ENCODE results near the gene WDR91. TPM values are rescaled to one million over a fixed set of nuclear protein-coding genes. Genes with fewer than 3 reads are reported as not detected.
A peak's percentile ranks its signal among the peaks of the same experiment; 100 is the strongest.

The WDR91 gene
- total RNA-seq, 2 experiments from 2014 or later, result 9.3 to 25.9 TPM

DNA sequence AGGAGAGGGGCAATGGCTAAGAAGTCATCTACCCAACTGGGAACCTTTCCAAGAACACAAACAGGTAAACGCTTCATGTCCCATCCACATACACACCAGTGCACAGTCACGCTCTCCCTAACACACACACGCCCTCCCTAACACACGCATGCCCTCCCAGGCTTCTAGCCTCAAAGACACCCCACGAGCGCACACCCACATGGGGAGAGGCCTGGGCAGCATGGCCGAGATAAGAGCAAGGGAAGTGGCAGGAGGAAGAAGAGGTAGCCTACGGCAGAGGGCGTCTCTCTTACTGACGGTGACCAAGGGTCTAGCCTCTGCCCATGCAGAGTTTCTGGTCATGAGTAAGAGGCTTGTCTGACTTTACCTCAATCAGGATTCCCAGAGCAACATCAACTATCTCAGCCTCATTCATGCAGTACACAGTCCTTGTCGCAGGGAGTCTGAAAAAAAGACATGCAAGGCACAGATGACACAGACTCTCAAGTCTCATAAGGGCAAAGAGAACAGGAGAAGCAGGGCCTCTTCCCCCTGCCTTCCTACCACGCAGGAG, 43.9 kb downstream of the WDR91 start:
- CTCF ChIA-PET, result interaction anchor here (0.6 to 6.4 kb wide), 5 partner anchors 10 to 181 kb away, joined by 4 to 65 read pairs (median 4); partner anchors contain the start of genes AGBL3 and TMEM140
- Mint-ChIP-seq H3K4me3 (peak overlapping the region; percentile 22), H3K27ac (peak overlapping the region; percentile 65), H3K36me3 (peaks cover 56% of the 10 kb centered on the region), H3K9me3 (ENCODE audit: low read depth) (peaks cover under 1% of the 10 kb centered on the region), H3K27me3 (no peaks in the 10 kb centered on the region), H3K4me1 (peaks cover 43% of the 10 kb centered on the region)
- ATAC-seq (no peak), DNase-seq (no peak)

GRCh38 chr7:135166338-135166990, 44.9 kb downstream of the WDR91 start:
- DNase-seq, result no peak
- H3K27me3 Mint-ChIP-seq, result no peaks in the 10 kb centered on the region
- H3K4me3 Mint-ChIP-seq, result no peak overlapping the region
- peaks cover 40% of the 10 kb centered on the region for H3K4me1 Mint-ChIP-seq
- H3K36me3 Mint-ChIP-seq, result peaks cover 66% of the 10 kb centered on the region
- peaks cover 3% of the 10 kb centered on the region for H3K9me3 Mint-ChIP-seq (ENCODE audit: low read depth)
- CTCF ChIA-PET, result interaction anchor here (1.4 to 6.4 kb wide), 4 partner anchors 9 to 180 kb away, joined by 4 to 65 read pairs (median 4); partner anchors contain the start of gene AGBL3
- no peak for ATAC-seq
- H3K27ac Mint-ChIP-seq, result no peak overlapping the region

- Mint-ChIP-seq H3K9me3 (ENCODE audit: low read depth) (peaks cover 4% of the 10 kb centered on the region), H3K4me3 (no peak overlapping the region), H3K27me3 (no peaks in the 10 kb centered on the region), H3K4me1 (peaks cover 40% of the 10 kb centered on the region), H3K36me3 (peaks cover 72% of the 10 kb centered on the region), H3K27ac (no peak overlapping the region)
- CTCF ChIA-PET, result interaction anchor here (1.4 to 6.4 kb wide), 4 partner anchors 8 to 180 kb away, joined by 4 to 65 read pairs (median 4); partner anchors contain the start of gene AGBL3
- ATAC-seq (no peak), DNase-seq (peak; percentile 23)
These were observed 45.5 kb downstream of the WDR91 start for GRCh38 chr7:135165862-135166261.

DNA sequence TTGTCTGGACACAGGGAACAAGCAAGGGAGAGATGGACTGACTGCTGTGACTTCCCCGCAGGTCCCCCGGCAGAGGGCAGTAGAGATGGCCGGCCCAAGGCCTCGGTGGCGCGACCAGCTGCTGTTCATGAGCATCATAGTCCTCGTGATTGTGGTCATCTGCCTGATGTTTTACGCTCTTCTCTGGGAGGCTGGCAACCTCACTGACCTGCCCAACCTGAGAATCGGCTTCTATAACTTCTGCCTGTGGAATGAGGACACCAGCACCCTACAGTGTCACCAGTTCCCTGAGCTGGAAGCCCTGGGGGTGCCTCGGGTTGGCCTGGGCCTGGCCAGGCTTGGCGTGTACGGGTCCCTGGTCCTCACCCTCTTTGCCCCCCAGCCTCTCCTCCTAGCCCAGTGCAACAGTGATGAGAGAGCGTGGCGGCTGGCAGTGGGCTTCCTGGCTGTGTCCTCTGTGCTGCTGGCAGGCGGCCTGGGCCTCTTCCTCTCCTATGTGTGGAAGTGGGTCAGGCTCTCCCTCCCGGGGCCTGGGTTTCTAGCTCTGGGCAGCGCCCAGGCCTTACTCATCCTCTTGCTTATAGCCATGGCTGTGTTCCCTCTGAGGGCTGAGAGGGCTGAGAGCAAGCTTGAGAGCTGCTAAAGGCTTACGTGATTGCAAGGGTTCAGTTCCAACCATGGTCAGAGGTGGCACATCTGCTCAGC, 46.8 kb downstream of the WDR91 start:
- H3K4me3 Mint-ChIP-seq, result no peak overlapping the region
- DNase-seq, result peak; percentile 28
- peaks cover 8% of the 10 kb centered on the region for H3K9me3 Mint-ChIP-seq (ENCODE audit: low read depth)
- H3K27ac Mint-ChIP-seq, result no peak overlapping the region
- no peaks in the 10 kb centered on the region for H3K27me3 Mint-ChIP-seq
- H3K4me1 Mint-ChIP-seq, result peaks cover 49% of the 10 kb centered on the region
- no peak for ATAC-seq
- peaks cover 83% of the 10 kb centered on the region for H3K36me3 Mint-ChIP-seq
- CTCF ChIA-PET, result interaction anchor here (0.5 to 1.9 kb wide), 3 partner anchors 17 to 178 kb away, joined by 3 to 8 read pairs (median 5); partner anchors contain the start of genes AGBL3 and TMEM140

DNA sequence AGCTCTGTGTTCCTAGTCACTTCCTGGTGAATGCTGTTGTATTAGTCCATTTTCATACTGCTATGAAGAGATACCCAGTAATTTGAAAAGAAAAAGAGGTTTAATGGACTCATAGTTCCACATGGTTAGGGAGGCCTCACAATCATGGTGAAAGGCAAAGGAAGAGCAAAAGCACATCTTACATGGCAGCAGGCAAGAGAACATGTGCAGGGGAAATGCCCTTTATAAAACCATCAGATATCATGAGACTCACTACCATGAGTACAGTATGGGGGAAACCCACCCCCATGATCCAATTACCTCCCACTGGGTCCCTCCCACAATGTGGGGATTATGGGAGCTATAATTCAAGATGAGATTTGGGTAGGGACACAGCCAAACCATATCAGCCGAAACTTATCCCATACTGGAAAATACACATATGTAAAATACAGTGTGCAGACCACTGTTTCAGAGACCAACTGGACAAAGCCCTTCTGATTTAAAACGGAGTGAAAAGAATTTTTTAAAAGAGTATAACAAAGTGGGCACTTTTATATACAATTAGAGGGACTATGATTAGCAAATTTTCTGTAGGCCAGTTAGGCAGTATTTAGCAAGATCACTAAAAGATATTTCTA, 48.8 kb downstream of the WDR91 start:
- DNase-seq, result no peak
- Mint-ChIP-seq H3K4me3 (no peak overlapping the region), H3K27ac (no peak overlapping the region), H3K36me3 (peaks cover 85% of the 10 kb centered on the region), H3K4me1 (peaks cover 39% of the 10 kb centered on the region), H3K9me3 (ENCODE audit: low read depth) (peaks cover 8% of the 10 kb centered on the region), H3K27me3 (no peaks in the 10 kb centered on the region)
- ATAC-seq, result no peak
- CTCF ChIA-PET, result no interaction called here

- H3K36me3 Mint-ChIP-seq, result peaks cover 87% of the 10 kb centered on the region
- CTCF ChIA-PET, result no interaction called here
- peaks cover 35% of the 10 kb centered on the region for H3K4me1 Mint-ChIP-seq
- H3K9me3 Mint-ChIP-seq (ENCODE audit: low read depth), result peaks cover 12% of the 10 kb centered on the region
- H3K27me3 Mint-ChIP-seq, result no peaks in the 10 kb centered on the region
- H3K4me3 Mint-ChIP-seq, result no peak overlapping the region
- ATAC-seq (no peak), DNase-seq (no peak)
- H3K27ac Mint-ChIP-seq, result peak overlapping the region; percentile 17
These were observed 49.7 kb downstream of the WDR91 start for GRCh38 chr7:135161669-135162068.

GRCh38 chr7:135160858-135161653, 50.3 kb downstream of the WDR91 start:
- peak overlapping the region; percentile 88 for H3K27ac Mint-ChIP-seq
- CTCF ChIA-PET, result interaction anchor here (0.7 to 6.4 kb wide), 3 partner anchors 9 to 174 kb away, joined by 3 to 32 read pairs (median 7); partner anchors contain the start of genes AGBL3 and CYREN
- no peak overlapping the region for H3K4me3 Mint-ChIP-seq
- DNase-seq (no peak), ATAC-seq (no peak)
- H3K4me1 Mint-ChIP-seq, result peaks cover 34% of the 10 kb centered on the region
- peaks cover 89% of the 10 kb centered on the region for H3K36me3 Mint-ChIP-seq
- H3K9me3 Mint-ChIP-seq (ENCODE audit: low read depth), result peaks cover 15% of the 10 kb centered on the region
- H3K27me3 Mint-ChIP-seq, result no peaks in the 10 kb centered on the region

DNA sequence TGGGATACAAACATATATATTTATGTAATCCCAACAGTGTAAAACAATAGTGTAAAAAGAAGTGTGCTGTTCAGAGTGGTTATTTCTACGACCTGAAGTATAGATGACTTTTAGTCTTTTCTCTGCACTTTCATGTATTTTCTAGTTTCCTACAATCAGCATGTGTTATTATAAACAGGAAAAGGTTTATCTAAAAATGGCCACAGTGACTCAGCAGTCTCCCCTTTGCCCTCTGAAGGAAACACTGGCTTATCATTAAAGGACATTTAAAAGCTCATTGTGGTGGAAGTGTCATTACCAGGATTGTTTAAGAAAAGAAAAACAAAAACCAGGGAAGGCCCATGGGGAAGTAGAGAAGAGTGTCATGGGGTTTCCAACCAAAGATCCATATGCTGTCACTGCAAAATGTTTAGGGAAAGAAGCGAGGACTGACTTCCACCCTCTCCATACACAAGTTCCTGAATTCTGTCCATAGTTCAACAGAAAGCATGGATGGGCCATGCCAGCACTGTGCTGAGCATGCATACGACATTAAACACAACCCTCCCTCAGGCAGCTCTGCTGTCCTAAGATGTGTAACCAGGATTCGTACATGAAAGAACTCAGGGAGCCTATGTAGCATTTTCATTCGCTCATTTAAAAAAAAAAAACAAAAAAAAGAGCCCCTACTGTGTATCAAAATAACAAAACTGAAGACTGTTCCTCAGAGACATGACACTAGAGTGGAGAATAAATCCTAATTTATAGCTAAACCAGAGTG, 51.0 kb downstream of the WDR91 start:
- H3K27me3 Mint-ChIP-seq, result no peaks in the 10 kb centered on the region
- H3K9me3 Mint-ChIP-seq (ENCODE audit: low read depth), result peaks cover 22% of the 10 kb centered on the region
- peak overlapping the region; percentile 33 for H3K4me3 Mint-ChIP-seq
- H3K4me1 Mint-ChIP-seq, result peaks cover 31% of the 10 kb centered on the region
- peak overlapping the region; percentile 88 for H3K27ac Mint-ChIP-seq
- peaks cover 89% of the 10 kb centered on the region for H3K36me3 Mint-ChIP-seq
- CTCF ChIA-PET, result interaction anchor here (0.7 to 6.4 kb wide), 4 partner anchors 10 to 174 kb away, joined by 3 to 32 read pairs (median 5); partner anchors contain the start of genes AGBL3, CYREN and TMEM140
- DNase-seq (no peak), ATAC-seq (peak; percentile 60)

- DNase-seq, result no peak
- peaks cover 91% of the 10 kb centered on the region for H3K36me3 Mint-ChIP-seq
- H3K4me1 Mint-ChIP-seq, result peaks cover 33% of the 10 kb centered on the region
- peak overlapping the region; percentile 88 for H3K27ac Mint-ChIP-seq
- no peak overlapping the region for H3K4me3 Mint-ChIP-seq
- CTCF ChIA-PET, result interaction anchor here (0.7 to 6.4 kb wide), 4 partner anchors 10 to 173 kb away, joined by 3 to 32 read pairs (median 12); partner anchors contain the start of genes AGBL3, CYREN and TMEM140
- no peaks in the 10 kb centered on the region for H3K27me3 Mint-ChIP-seq
- peak; percentile 34 for ATAC-seq
- peaks cover 29% of the 10 kb centered on the region for H3K9me3 Mint-ChIP-seq (ENCODE audit: low read depth)
These were observed 51.8 kb downstream of the WDR91 start for GRCh38 chr7:135159359-135160085.

DNA sequence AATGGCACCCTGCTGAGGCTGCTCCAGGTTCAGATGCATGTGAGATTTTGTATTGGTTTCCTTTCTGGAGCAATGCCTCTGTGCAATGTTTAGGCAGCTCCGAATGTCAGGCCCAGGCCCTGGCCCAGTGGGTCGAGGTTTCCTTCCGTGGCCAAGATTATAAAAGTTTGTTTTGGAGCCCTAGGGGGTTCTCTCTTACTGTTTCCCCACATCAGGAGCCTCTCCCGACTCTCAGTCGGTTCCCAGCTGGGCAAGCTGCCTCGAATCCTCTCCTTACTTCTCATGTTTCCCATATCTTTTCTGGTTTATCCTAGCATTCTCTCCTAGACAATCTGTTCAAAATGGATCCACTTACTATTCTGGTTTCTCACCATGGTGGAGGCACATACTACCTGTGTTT, 52.5 kb downstream of the WDR91 start:
- peaks cover 39% of the 10 kb centered on the region for H3K4me1 Mint-ChIP-seq
- no peak overlapping the region for H3K4me3 Mint-ChIP-seq
- peaks cover 91% of the 10 kb centered on the region for H3K36me3 Mint-ChIP-seq
- CTCF ChIA-PET, result interaction anchor here (2.1 to 6.4 kb wide), 3 partner anchors 10 to 172 kb away, joined by 7 to 32 read pairs (median 16); partner anchors contain the start of genes AGBL3, CYREN and TMEM140
- DNase-seq (no peak), ATAC-seq (no peak)
- H3K9me3 Mint-ChIP-seq (ENCODE audit: low read depth), result peaks cover 35% of the 10 kb centered on the region
- no peaks in the 10 kb centered on the region for H3K27me3 Mint-ChIP-seq
- no peak overlapping the region for H3K27ac Mint-ChIP-seq

DNA sequence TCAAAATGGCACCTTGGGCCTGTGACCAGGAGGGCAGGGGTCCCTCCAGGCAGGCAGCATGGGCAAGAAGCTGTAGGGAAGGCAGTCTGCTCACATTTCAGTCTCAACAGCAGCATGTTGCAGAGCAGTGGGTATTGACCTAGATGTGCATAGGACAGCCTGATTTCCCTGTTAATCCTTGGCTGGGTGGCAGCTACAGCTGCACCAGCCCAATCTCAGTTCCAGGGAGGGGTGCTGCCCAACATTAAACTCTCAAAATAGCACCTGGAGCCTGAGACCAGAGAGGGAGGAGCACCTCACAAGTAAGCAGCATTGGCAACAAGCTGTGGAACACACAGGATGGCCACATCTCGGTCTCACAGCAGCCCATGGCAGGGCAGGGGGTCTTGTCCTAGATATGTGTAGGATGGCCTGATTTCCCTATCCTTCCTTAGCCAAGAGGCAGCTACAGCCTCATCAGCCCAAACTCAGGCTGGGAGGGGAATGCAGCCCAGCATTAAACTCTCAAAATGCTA, 53.1 kb downstream of the WDR91 start:
- H3K27ac Mint-ChIP-seq, result no peak overlapping the region
- ATAC-seq (no peak), DNase-seq (no peak)
- H3K4me3 Mint-ChIP-seq, result no peak overlapping the region
- no peaks in the 10 kb centered on the region for H3K27me3 Mint-ChIP-seq
- H3K9me3 Mint-ChIP-seq (ENCODE audit: low read depth), result peaks cover 36% of the 10 kb centered on the region
- H3K4me1 Mint-ChIP-seq, result peaks cover 43% of the 10 kb centered on the region
- peaks cover 95% of the 10 kb centered on the region for H3K36me3 Mint-ChIP-seq
- CTCF ChIA-PET, result interaction anchor here (1.8 to 6.4 kb wide), 3 partner anchors 9 to 12 kb away, joined by 4 to 32 read pairs (median 16); partner anchors contain the start of genes CYREN and TMEM140
